Right lobe of liver (tissue), 4 donors: Measurements from ENCODE around the gene INO80C.

Source experiments
- CTCF ChIP-seq, 4 donors: fragments of 200-600 bp in 3 of 4; fragments of 450-650 bp in 1 of 4; IDR thresholded peaks; one replicate each; pipeline versions ENCODE4 v1.5.1 to v1.8.0; 2016 to 2022; ENCODE audit warnings: antibody characterized with exemption in 4 of 4, mild to moderate bottlenecking in 2 of 4
- POLR2A ChIP-seq: fragments of 450-650 bp; IDR thresholded peaks from one replicate; pipeline ENCODE4 v1.6.1; 2017; ENCODE audit warnings: antibody characterized with exemption, mild to moderate bottlenecking
- donor health status: DM: no; HTN: no; CAD: no.
- donor health status: DM: no; HTN: no; CAD: no.
- donor health status: DM: no; HTN: yes; CAD: no.

GRCh38 chr18:35422237-35422636 lies 75.5 kb downstream of the INO80C start:
- no peak for TF ChIP-seq CTCF (IDR thresholded peaks at IDR 0.05)
- TF ChIP-seq POLR2A: no peak
